ENCODE results near the gene XPOT. TPM values are rescaled to one million over a fixed set of nuclear protein-coding genes. Genes with fewer than 3 reads are reported as not detected.

XPOT gene
- total RNA-seq, 2 donors from 2014 or later, result 94.9 to 100 TPM

GRCh38 chr12:64362721-64363305 is 41.4 kb upstream of the XPOT start:
- no peaks in the 10 kb centered on the region for H3K9me3 ChIP-seq (ENCODE audit: control insufficient read depth, low read length)
- no peak overlapping the region for H3K4me3 ChIP-seq (ENCODE audit: low read length)
- no peaks in the 10 kb centered on the region for H3K4me1 ChIP-seq (ENCODE audit: control insufficient read depth, insufficient read depth, low read length)
- no peaks in the 10 kb centered on the region for H3K36me3 Mint-ChIP-seq (ENCODE audit: low read depth)
- H3K27me3 ChIP-seq (ENCODE audit: control insufficient read depth, insufficient read depth, low read length, poor library complexity, severe bottlenecking), result no peaks in the 10 kb centered on the region
- no peaks in the 10 kb centered on the region for H3K4me1 Mint-ChIP-seq
- H3K9me3 Mint-ChIP-seq, result no peaks in the 10 kb centered on the region
- no peak for DNase-seq
- no peaks in the 10 kb centered on the region for H3K27me3 Mint-ChIP-seq (ENCODE audit: insufficient read depth)
- no peak overlapping the region for H3K27ac ChIP-seq (ENCODE audit: low read depth, low read length)
- H3K4me3 Mint-ChIP-seq, result no peak overlapping the region
- TF ChIP-seq CTCF (conservative IDR thresholded peaks at IDR 0.05), result no peak
- no peak overlapping the region for H3K27ac Mint-ChIP-seq
- no peaks in the 10 kb centered on the region for H3K36me3 ChIP-seq (ENCODE audit: control insufficient read depth, insufficient read depth, low read length)
- H3K9ac ChIP-seq (ENCODE audit: extremely low read depth, low read length, poor library complexity, severe bottlenecking), result no peak overlapping the region
- WGBS, 2 experiments (ENCODE audit: insufficient coverage in 1 of 2, insufficient read length in 1 of 2), result 92 to 97% methylated on average over 4 of the region's 4 CpGs

GRCh38 chr12:64383675-64384074 is 20.5 kb upstream of the XPOT start:
- H3K4me1 Mint-ChIP-seq, result no peaks in the 10 kb centered on the region
- peaks cover 14% of the 10 kb centered on the region for H3K9me3 Mint-ChIP-seq
- H3K4me1 ChIP-seq (ENCODE audit: control insufficient read depth, insufficient read depth, low read length), result no peaks in the 10 kb centered on the region
- H3K9me3 ChIP-seq (ENCODE audit: control insufficient read depth, low read length), result no peaks in the 10 kb centered on the region
- no peak overlapping the region for H3K4me3 ChIP-seq (ENCODE audit: low read length)
- no peak for TF ChIP-seq CTCF (conservative IDR thresholded peaks at IDR 0.05)
- H3K27me3 Mint-ChIP-seq (ENCODE audit: insufficient read depth), result no peaks in the 10 kb centered on the region
- no peaks in the 10 kb centered on the region for H3K36me3 ChIP-seq (ENCODE audit: control insufficient read depth, insufficient read depth, low read length)
- WGBS, 2 experiments (ENCODE audit: insufficient coverage in 1 of 2, insufficient read length in 1 of 2), result 80% methylated on average over 1 of the region's 1 CpG; no CpG with 5 or more reads in 1 of the 2 experiments
- H3K27ac ChIP-seq (ENCODE audit: low read depth, low read length), result no peak overlapping the region
- H3K9ac ChIP-seq (ENCODE audit: extremely low read depth, low read length, poor library complexity, severe bottlenecking), result no peak overlapping the region
- H3K36me3 Mint-ChIP-seq (ENCODE audit: low read depth), result no peaks in the 10 kb centered on the region
- DNase-seq, result no peak
- no peak overlapping the region for H3K27ac Mint-ChIP-seq
- H3K27me3 ChIP-seq (ENCODE audit: control insufficient read depth, insufficient read depth, low read length, poor library complexity, severe bottlenecking), result no peaks in the 10 kb centered on the region
- no peak overlapping the region for H3K4me3 Mint-ChIP-seq

- Mint-ChIP-seq H3K36me3 (ENCODE audit: low read depth) (no peaks in the 10 kb centered on the region), H3K4me3 (no peak overlapping the region), H3K27me3 (ENCODE audit: insufficient read depth) (peaks cover 10% of the 10 kb centered on the region), H3K9me3 (peaks cover 12% of the 10 kb centered on the region), H3K4me1 (no peaks in the 10 kb centered on the region), H3K27ac (no peak overlapping the region)
- H3K27ac ChIP-seq (ENCODE audit: low read depth, low read length), result no peak overlapping the region
- H3K9me3 ChIP-seq (ENCODE audit: control insufficient read depth, low read length), result no peaks in the 10 kb centered on the region
- no peak overlapping the region for H3K4me3 ChIP-seq (ENCODE audit: low read length)
- no peaks in the 10 kb centered on the region for H3K27me3 ChIP-seq (ENCODE audit: control insufficient read depth, insufficient read depth, low read length, poor library complexity, severe bottlenecking)
- H3K9ac ChIP-seq (ENCODE audit: extremely low read depth, low read length, poor library complexity, severe bottlenecking), result no peak overlapping the region
- no peak for DNase-seq
- TF ChIP-seq CTCF (conservative IDR thresholded peaks at IDR 0.05), result no peak
- 93 to 96% methylated on average over 3 of the region's 3 CpGs for WGBS, 2 experiments (ENCODE audit: insufficient coverage in 1 of 2, insufficient read length in 1 of 2)
- H3K36me3 ChIP-seq (ENCODE audit: control insufficient read depth, insufficient read depth, low read length), result no peaks in the 10 kb centered on the region
- no peaks in the 10 kb centered on the region for H3K4me1 ChIP-seq (ENCODE audit: control insufficient read depth, insufficient read depth, low read length)
Measured at GRCh38 chr12:64385019-64385418, 19.2 kb upstream of the XPOT start.
